Trophoblast cell (in vitro differentiated cells and primary cell): Measurements from ENCODE around the gene C12orf42.

Experiments used
- DNase-seq, 2 donors: peaks; one replicate each; pipeline ENCODE4 v3.0.0-alpha.2; 2016
- H2AFZ ChIP-seq: 2 replicates; pipeline ENCODE4 v1.6.1; 2013; ENCODE audit warnings: low read length, moderate library complexity, mild to moderate bottlenecking; ENCODE audit not compliant: insufficient read depth, poor library complexity
- H2AK5ac ChIP-seq: 2 replicates; pipeline ENCODE4 v1.6.1; 2013; ENCODE audit warnings: mild to moderate bottlenecking, low read length
- H2BK120ac ChIP-seq: 2 replicates; pipeline ENCODE4 v1.6.1; 2013; ENCODE audit warnings: low read length, mild to moderate bottlenecking, moderate library complexity; ENCODE audit not compliant: insufficient read depth, poor library complexity
- H2BK12ac ChIP-seq: 2 replicates; pipeline ENCODE4 v1.6.1; 2013; ENCODE audit warnings: mild to moderate bottlenecking, low read length, moderate library complexity
- H2BK5ac ChIP-seq: 2 replicates; pipeline ENCODE4 v1.6.1; 2013; ENCODE audit warnings: low read length, low read depth, moderate library complexity, mild to moderate bottlenecking; ENCODE audit not compliant: poor library complexity
- H3K14ac ChIP-seq: 2 replicates; pipeline ENCODE4 v1.6.1; 2013; ENCODE audit warnings: mild to moderate bottlenecking, low read length
- H3K18ac ChIP-seq: 2 replicates; pipeline ENCODE4 v1.6.1; 2013; ENCODE audit warnings: mild to moderate bottlenecking, low read length
- H3K23ac ChIP-seq: 2 replicates; pipeline ENCODE4 v1.6.1; 2013; ENCODE audit warnings: low read length
- H3K27ac ChIP-seq: 2 replicates; pipeline ENCODE4 v1.5.1; 2013; ENCODE audit warnings: low read depth, mild to moderate bottlenecking, inconsistent platforms, low read length, moderate library complexity
- H3K27me3 ChIP-seq: 2 replicates; pipeline ENCODE4 v1.6.1; 2013; ENCODE audit warnings: inconsistent platforms, mild to moderate bottlenecking, low read length, moderate library complexity; ENCODE audit not compliant: insufficient read depth
- H3K36me3 ChIP-seq, 2 experiments: 1 replicate in 1 of 2; 2 replicates in 1 of 2; pipeline ENCODE4 v1.6.1; 2013; ENCODE audit warnings: low read length in 2 of 2, mild to moderate bottlenecking in 2 of 2, moderate library complexity in 1 of 2; ENCODE audit not compliant: insufficient read depth in 2 of 2, control insufficient read depth in 1 of 2
- H3K4ac ChIP-seq: 2 replicates; pipeline ENCODE4 v1.6.1; 2013; ENCODE audit warnings: low read depth, mild to moderate bottlenecking, low read length, moderate library complexity
- H3K4me1 ChIP-seq, 2 experiments: 1 replicate in 1 of 2; 2 replicates in 1 of 2; pipeline ENCODE4 v1.6.1; 2013; ENCODE audit warnings: low read length in 2 of 2, mild to moderate bottlenecking in 2 of 2, moderate library complexity in 1 of 2; ENCODE audit not compliant: insufficient read depth in 2 of 2, control insufficient read depth in 1 of 2
- H3K4me2 ChIP-seq: 2 replicates; pipeline ENCODE4 v1.6.1; 2013; ENCODE audit warnings: inconsistent platforms, mild to moderate bottlenecking, low read length, moderate library complexity
- H3K4me3 ChIP-seq: 2 replicates; pipeline ENCODE4 v1.5.1; 2013; ENCODE audit warnings: mild to moderate bottlenecking, low read depth, low read length, inconsistent platforms
- H3K79me1 ChIP-seq: one replicate; pipeline ENCODE4 v1.6.1; 2013; ENCODE audit warnings: low read length
- H3K79me2 ChIP-seq: 2 replicates; pipeline ENCODE4 v1.6.1; 2013; ENCODE audit warnings: low read length, mild to moderate bottlenecking; ENCODE audit not compliant: control insufficient read depth, insufficient read depth, poor library complexity
- H3K9ac ChIP-seq: 2 replicates; pipeline ENCODE4 v1.6.1; 2013; ENCODE audit warnings: mild to moderate bottlenecking, low read length
- H3K9me3 ChIP-seq: 2 replicates; pipeline ENCODE4 v1.6.1; 2013; ENCODE audit warnings: low read depth, mild to moderate bottlenecking, control low read depth, inconsistent platforms, low read length; ENCODE audit not compliant: insufficient read depth
- H4K12ac ChIP-seq: 2 replicates; pipeline ENCODE4 v1.6.1; 2013; ENCODE audit warnings: low read depth, mild to moderate bottlenecking, low read length, moderate library complexity
- H4K8ac ChIP-seq: 2 replicates; pipeline ENCODE4 v1.6.1; 2013; ENCODE audit warnings: low read depth, mild to moderate bottlenecking, low read length, moderate library complexity
- H4K91ac ChIP-seq: one replicate; pipeline ENCODE4 v1.6.1; 2013; ENCODE audit warnings: low read depth, mild to moderate bottlenecking, low read length, moderate library complexity
- WGBS: extraction: QIAGEN DNeasy Blood & Tissue Kit; methylation state at CpG from one replicate; pipeline ENCODE4 v1.1.7; 2013; ENCODE audit warnings: missing lambda C conversion rate; ENCODE audit not compliant: insufficient read length, insufficient coverage; ENCODE audit errors: extremely low coverage; 5-methylcytosine and 5-hydroxymethylcytosine counted together

C12orf42 gene

GRCh38 chr12:103373088-103373523, 122.7 kb downstream of the C12orf42 start:
- H2AFZ ChIP-seq: no peak overlapping the region
- H4K8ac ChIP-seq: no peak overlapping the region
- no peaks in the 10 kb centered on the region for H3K27me3 ChIP-seq
- no peaks in the 10 kb centered on the region for H3K79me2 ChIP-seq
- H3K36me3 ChIP-seq: no peaks in the 10 kb centered on the region
- DNase-seq: no peak
- no peak overlapping the region for H2BK120ac ChIP-seq
- H3K79me1 ChIP-seq: no peaks in the 10 kb centered on the region
- H3K18ac ChIP-seq: no peak overlapping the region
- no peak overlapping the region for H3K23ac ChIP-seq
- H3K4ac ChIP-seq: no peak overlapping the region
- H3K4me3 ChIP-seq: no peak overlapping the region
- H4K91ac ChIP-seq: no peak overlapping the region
- no peak overlapping the region for H4K12ac ChIP-seq
- no peak overlapping the region for H2AK5ac ChIP-seq
- H3K27ac ChIP-seq: no peak overlapping the region
- no peak overlapping the region for H2BK5ac ChIP-seq
- no peaks in the 10 kb centered on the region for H3K4me1 ChIP-seq
- no peaks in the 10 kb centered on the region for H3K9me3 ChIP-seq
- no peak overlapping the region for H2BK12ac ChIP-seq
- H3K9ac ChIP-seq: no peak overlapping the region
- no CpG with 5 or more reads among the region's 4 CpGs for WGBS
- no peak overlapping the region for H3K14ac ChIP-seq
- no peak overlapping the region for H3K4me2 ChIP-seq

GRCh38 chr12:103369929-103370328, 125.8 kb downstream of the C12orf42 start:
- H3K18ac ChIP-seq: no peak overlapping the region
- no peak overlapping the region for H2BK120ac ChIP-seq
- H3K4me1 ChIP-seq: no peaks in the 10 kb centered on the region
- H3K79me1 ChIP-seq: no peaks in the 10 kb centered on the region
- H2AFZ ChIP-seq: no peak overlapping the region
- no peak overlapping the region for H3K27ac ChIP-seq
- no peak overlapping the region for H2AK5ac ChIP-seq
- no peaks in the 10 kb centered on the region for H3K36me3 ChIP-seq
- H3K9ac ChIP-seq: no peak overlapping the region
- no peak for DNase-seq
- no peak overlapping the region for H3K4me3 ChIP-seq
- H3K9me3 ChIP-seq: no peaks in the 10 kb centered on the region
- H2BK5ac ChIP-seq: no peak overlapping the region
- no peak overlapping the region for H3K4me2 ChIP-seq
- H4K91ac ChIP-seq: no peak overlapping the region
- H3K4ac ChIP-seq: no peak overlapping the region
- no peak overlapping the region for H3K23ac ChIP-seq
- H2BK12ac ChIP-seq: no peak overlapping the region
- no peak overlapping the region for H3K14ac ChIP-seq
- WGBS: no CpG with 5 or more reads among the region's 1 CpG
- H4K12ac ChIP-seq: no peak overlapping the region
- no peak overlapping the region for H4K8ac ChIP-seq
- no peaks in the 10 kb centered on the region for H3K27me3 ChIP-seq
- no peaks in the 10 kb centered on the region for H3K79me2 ChIP-seq

DNA sequence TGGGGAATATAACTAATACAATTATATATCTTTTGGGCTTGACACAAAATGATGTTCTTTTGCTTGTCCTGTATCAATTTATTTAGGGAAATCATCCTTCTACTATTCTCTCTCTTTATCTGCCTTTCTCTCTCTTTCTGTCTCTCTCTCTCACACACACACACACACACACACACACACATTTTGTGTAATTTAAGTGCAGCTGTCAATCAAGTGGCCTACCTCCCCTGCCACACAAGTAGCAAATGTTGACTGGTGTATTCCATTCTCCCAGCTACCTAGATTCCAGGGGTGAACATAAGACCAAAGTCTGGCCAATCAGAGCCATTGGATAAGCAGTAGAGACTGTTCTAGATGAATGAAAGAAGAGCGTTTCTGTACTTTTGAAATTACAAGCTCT, 127.6 kb downstream of the C12orf42 start:
- no peak overlapping the region for H4K8ac ChIP-seq

DNA sequence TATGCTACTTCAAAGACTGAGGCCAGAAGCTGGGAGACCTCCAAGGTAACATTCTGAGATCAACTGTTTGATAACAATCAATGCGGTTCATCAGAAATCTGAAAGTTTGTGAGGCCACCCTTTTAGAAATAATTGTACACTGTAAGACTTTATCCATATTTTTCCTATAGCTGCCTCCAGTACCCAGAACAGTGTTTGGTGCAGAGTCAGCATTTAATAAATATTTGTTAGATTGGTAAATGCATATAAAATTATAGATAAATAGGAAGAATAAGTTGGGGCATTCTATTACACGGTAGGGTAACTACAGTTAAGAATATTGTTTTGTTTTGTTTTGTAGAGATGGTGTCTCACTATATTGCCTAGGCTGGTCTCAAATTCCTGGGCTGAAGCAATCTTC, 141.4 kb downstream of the C12orf42 start:
- Histone ChIP-seq H3K36me3 (no peaks in the 10 kb centered on the region), H4K12ac (no peak overlapping the region), H2BK120ac (no peak overlapping the region), H3K9me3 (no peaks in the 10 kb centered on the region), H3K4ac (no peak overlapping the region), H3K14ac (no peak overlapping the region), H3K18ac (no peak overlapping the region), H3K27me3 (no peaks in the 10 kb centered on the region), H2AK5ac (no peak overlapping the region), H3K79me1 (no peaks in the 10 kb centered on the region), H3K23ac (no peak overlapping the region), H4K91ac (no peak overlapping the region), H3K27ac (no peak overlapping the region), H3K4me3 (no peak overlapping the region), H2BK12ac (no peak overlapping the region), H2BK5ac (no peak overlapping the region), H2AFZ (no peak overlapping the region), H4K8ac (no peak overlapping the region), H3K4me2 (no peak overlapping the region), H3K4me1 (no peaks in the 10 kb centered on the region), H3K79me2 (no peaks in the 10 kb centered on the region), H3K9ac (no peak overlapping the region)
- 100% methylated on average over 1 of the region's 2 CpGs for WGBS
- no peak for DNase-seq

More for the DNA sequence above, 127.6 kb downstream of the C12orf42 start:
- Histone ChIP-seq H3K79me2 (no peaks in the 10 kb centered on the region), H3K18ac (no peak overlapping the region), H3K27me3 (no peaks in the 10 kb centered on the region), H3K79me1 (no peaks in the 10 kb centered on the region), H3K27ac (no peak overlapping the region), H3K36me3 (no peaks in the 10 kb centered on the region), H2BK12ac (no peak overlapping the region), H3K9ac (no peak overlapping the region), H2AFZ (no peak overlapping the region), H2AK5ac (no peak overlapping the region), H2BK5ac (no peak overlapping the region), H3K4ac (no peak overlapping the region), H3K9me3 (no peaks in the 10 kb centered on the region), H2BK120ac (no peak overlapping the region), H4K12ac (no peak overlapping the region), H3K23ac (no peak overlapping the region), H3K14ac (no peak overlapping the region), H3K4me1 (no peaks in the 10 kb centered on the region), H3K4me2 (no peak overlapping the region), H4K91ac (no peak overlapping the region), H3K4me3 (no peak overlapping the region)
- DNase-seq: no peak
- no CpG with 5 or more reads among the region's 1 CpG for WGBS
